ENCODE data around the gene PRSS1. TPM values are rescaled to one million over a fixed set of nuclear protein-coding genes. Genes with fewer than 3 reads are reported as not detected.

PRSS1 gene
- total and polyA plus RNA-seq, 2 donors (not counting 1 experiment from before 2014, with no cell fraction given) = not detected

DNA sequence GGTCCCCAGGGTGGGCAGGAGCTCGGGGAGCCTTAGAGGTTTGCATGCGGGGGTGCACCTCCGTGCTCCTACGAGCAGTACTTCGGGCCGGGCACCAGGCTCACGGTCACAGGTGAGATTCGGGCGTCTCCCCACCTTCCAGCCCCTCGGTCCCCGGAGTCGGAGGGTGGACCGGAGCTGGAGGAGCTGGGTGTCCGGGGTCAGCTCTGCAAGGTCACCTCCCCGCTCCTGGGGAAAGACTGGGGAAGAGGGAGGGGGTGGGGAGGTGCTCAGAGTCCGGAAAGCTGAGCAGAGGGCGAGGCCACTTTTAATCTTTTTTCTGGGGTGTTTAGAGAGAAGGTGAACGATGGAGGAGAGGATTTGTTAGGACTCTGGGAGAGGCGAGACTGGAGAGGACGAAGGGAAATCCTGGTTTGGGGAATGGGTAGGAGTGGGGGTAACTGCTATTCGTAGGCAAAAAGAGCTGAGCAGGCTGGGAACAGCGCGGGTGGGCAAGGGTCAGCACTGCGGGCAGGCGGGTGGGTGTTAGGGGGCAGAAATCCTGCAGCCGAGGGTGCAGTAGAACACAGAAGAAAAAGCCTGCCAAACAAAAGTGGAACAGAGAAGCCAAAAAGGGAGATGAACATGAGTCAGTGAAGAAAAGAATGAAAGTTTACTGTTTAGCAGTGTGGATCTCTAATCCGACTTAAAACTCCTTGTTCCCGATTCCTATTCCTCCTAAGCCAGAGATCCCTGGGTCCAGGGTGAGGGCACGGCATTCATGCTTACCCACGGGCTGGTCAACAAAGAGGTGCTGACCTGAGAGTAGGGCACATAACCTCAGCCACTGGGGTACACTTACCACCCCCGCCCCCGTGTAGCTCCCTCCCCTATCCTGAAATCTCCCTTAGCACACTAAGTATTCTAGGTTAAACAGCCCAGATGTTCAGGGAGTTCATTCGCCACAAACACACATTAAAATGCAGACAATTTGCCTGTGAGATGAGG is 48.4 kb downstream of the PRSS1 start:
- POLR2A ChIA-PET = interaction anchor here (0.5 to 18.8 kb wide), 8 partner anchors 12 to 490 kb away, joined by 3 to 961 read pairs (median 10); partner anchors contain the start of genes CASP2, EPHB6 and GSTK1
- WGBS (ENCODE audit: insufficient coverage) = 4% methylated on average over 30 of the region's 33 CpGs
- no peaks in the 10 kb centered on the region for H3K9me3 Mint-ChIP-seq (ENCODE audit: insufficient read depth)
- peaks cover 83% of the 10 kb centered on the region for H3K4me1 Mint-ChIP-seq
- H3K4me3 ChIP-seq (ENCODE audit: control extremely low read depth in 1 of 5, extremely low read depth in 1 of 5, insufficient read depth in 1 of 5, low read depth in 2 of 5, low read length in 4 of 5) = peak overlapping the region; percentile 57 to 93 (median 90)
- peaks cover 57 to 74% of the 10 kb centered on the region in 2 donors for H3K4me1 ChIP-seq (ENCODE audit: control insufficient read depth in 2 of 2, insufficient read depth in 2 of 2, low read length in 2 of 2)
- H3K4me3 Mint-ChIP-seq = peak overlapping the region; percentile 100
- H3K36me3 ChIP-seq (replicated peaks in 1 of 2; ENCODE audit: control extremely low read depth in 1 of 2, control insufficient read depth in 1 of 2, extremely low read depth in 1 of 2, insufficient read depth in 2 of 2, low read length in 1 of 2) = peaks cover 2 to 26% of the 10 kb centered on the region in 2 experiments
- ATAC-seq (ENCODE audit: low read depth) (peak; percentile 50), DNase-seq (no peak)
- H3K27ac ChIP-seq (ENCODE audit: low read length in 2 of 2) = peak overlapping the region; percentile 94 to 99
- H4K20me1 ChIP-seq (ENCODE audit: control insufficient read depth, insufficient read depth, low read length, poor library complexity, severe bottlenecking) = no peaks in the 10 kb centered on the region
- H3K9ac ChIP-seq (ENCODE audit: low read length) = peak overlapping the region; percentile 91
- peak overlapping the region; percentile 71 for H2AFZ ChIP-seq (ENCODE audit: insufficient read depth, low read depth, low read length, poor library complexity, severe bottlenecking)
- no peaks in the 10 kb centered on the region for H3K27me3 ChIP-seq (replicated peaks in 1 of 4; ENCODE audit: control extremely low read depth in 1 of 4, control insufficient read depth in 3 of 4, insufficient read depth in 4 of 4, low read length in 3 of 4)
- peak overlapping the region; percentile 83 for H3K4me2 ChIP-seq (replicated peaks; ENCODE audit: low read depth, low read length, poor library complexity, severe bottlenecking)
- CTCF ChIA-PET = interaction anchor here (0.6 to 32.8 kb wide), 10 partner anchors 9 to 206 kb away, joined by 3 to 1138 read pairs (median 4); partner anchors contain the start of genes EPHB6 and PRSS2
- no peaks in the 10 kb centered on the region for H3K9me3 ChIP-seq (ENCODE audit: control extremely low read depth in 1 of 3, control insufficient read depth in 2 of 3, insufficient read depth in 1 of 3, low read length in 2 of 3)
- peak overlapping the region; percentile 100 for H3K27ac Mint-ChIP-seq
- peaks cover 60% of the 10 kb centered on the region for H3K79me2 ChIP-seq (ENCODE audit: control insufficient read depth, insufficient read depth, low read length)
- intact Hi-C loops (cut with micrococcal nuclease) = loop anchor here (1.0 kb wide), 1 partner anchor 11 kb away; no protein-coding TSS in a partner anchor
- TF ChIP-seq, protein P1, sequence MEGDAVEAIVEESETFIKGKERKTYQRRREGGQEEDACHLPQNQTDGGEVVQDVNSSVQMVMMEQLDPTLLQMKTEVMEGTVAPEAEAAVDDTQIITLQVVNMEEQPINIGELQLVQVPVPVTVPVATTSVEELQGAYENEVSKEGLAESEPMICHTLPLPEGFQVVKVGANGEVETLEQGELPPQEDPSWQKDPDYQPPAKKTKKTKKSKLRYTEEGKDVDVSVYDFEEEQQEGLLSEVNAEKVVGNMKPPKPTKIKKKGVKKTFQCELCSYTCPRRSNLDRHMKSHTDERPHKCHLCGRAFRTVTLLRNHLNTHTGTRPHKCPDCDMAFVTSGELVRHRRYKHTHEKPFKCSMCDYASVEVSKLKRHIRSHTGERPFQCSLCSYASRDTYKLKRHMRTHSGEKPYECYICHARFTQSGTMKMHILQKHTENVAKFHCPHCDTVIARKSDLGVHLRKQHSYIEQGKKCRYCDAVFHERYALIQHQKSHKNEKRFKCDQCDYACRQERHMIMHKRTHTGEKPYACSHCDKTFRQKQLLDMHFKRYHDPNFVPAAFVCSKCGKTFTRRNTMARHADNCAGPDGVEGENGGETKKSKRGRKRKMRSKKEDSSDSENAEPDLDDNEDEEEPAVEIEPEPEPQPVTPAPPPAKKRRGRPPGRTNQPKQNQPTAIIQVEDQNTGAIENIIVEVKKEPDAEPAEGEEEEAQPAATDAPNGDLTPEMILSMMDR (IDR thresholded peaks at IDR 0.05) = no peak
- no peak for TF ChIP-seq EZH2 (IDR thresholded peaks at IDR 0.05; ENCODE audit: borderline replicate concordance, insufficient read depth, low read depth, low read length, poor library complexity, severe bottlenecking)
- no peaks in the 10 kb centered on the region for H3K27me3 Mint-ChIP-seq

Data from B cell (primary cell).